A172 (cell line): Measurements from ENCODE around the gene PET100. TPM values are rescaled to one million over a fixed set of nuclear protein-coding genes. Genes with fewer than 3 reads are reported as not detected.

Experiments
- DNase-seq: peaks from one replicate; pipeline ENCODE4 v3.0.0-alpha.2; 2015; ENCODE audit warnings: low spot score
- total RNA-seq: library from RNA; depleted of rRNA; stranded (reverse); fragments of >200 nt; shearing (Covaris generic); gene quantifications from 2 replicates; pipeline ENCODE4 v1.2.3, GENCODE V29; 2014

PET100 gene
- total RNA-seq, 1 experiment from 2014 or later, result 76.6 TPM

GRCh38 chr19:7612282-7613274, 17.0 kb upstream of the PET100 start:
- no peak for DNase-seq

DNA sequence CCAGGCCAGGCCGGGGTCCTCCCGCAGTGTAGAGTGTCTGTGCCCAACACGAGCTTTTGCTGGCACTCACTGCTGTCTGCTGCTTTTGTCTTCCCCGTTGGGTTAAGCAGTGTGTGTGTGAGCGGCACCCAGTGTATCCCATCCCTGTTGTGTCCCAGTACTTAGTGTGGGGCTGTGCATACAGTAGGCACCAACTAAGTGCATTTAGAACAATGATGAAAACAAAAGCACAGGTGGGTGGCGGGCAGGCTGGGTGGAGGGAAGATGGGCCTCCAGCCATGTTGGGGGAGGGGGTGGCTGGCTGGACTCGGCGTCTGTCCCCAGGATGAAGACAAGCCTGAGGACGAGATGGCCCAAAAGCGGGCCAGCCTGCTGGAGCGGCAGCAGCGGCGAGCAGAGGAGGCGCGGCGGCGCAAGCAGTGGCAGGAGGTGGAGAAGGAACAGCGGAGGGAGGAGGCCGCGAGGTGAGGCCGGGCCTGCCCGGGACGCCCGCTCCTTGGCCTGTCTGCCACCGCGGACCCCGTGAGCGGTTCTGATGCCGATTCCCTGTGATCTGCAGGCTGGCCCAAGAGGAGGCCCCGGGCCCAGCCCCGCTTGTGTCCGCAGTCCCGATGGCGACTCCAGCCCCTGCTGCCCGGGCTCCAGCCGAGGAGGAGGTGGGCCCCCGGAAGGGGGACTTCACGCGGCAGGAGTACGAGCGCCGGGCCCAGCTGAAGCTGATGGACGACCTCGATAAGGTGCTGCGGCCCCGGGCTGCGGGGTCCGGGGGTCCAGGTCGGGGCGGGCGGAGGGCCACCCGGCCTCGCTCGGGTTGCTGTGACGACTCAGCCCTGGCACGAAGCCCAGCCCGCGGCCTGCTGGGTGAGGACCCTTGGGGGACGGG, 14.5 kb upstream of the PET100 start:
- no peak for DNase-seq

- no peak for DNase-seq
Observed at GRCh38 chr19:7617172-7617571, 12.4 kb upstream of the PET100 start.

- no peak for DNase-seq
Observed at GRCh38 chr19:7617735-7618134, 11.9 kb upstream of the PET100 start.

DNA sequence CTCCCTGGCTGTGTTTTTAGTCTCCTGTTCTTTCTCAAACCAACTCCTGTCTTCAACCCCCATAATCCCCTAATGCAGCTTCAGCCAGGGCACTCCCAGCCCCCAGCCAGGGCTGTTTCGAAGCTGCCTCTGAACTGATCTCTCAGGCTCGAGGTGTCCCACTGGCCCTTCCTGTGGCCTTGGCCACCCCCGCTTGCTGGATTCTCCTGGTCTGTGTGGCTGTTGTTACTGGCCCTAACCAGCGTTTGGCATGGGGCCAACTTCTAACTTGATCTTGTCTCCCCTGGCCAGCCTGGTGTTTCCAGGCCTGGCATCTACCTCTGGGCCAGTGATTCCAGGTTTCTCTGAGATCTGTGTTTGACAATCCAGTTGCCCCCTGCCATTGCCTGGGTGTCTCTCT, 11.2 kb upstream of the PET100 start:
- DNase-seq, result no peak

DNA sequence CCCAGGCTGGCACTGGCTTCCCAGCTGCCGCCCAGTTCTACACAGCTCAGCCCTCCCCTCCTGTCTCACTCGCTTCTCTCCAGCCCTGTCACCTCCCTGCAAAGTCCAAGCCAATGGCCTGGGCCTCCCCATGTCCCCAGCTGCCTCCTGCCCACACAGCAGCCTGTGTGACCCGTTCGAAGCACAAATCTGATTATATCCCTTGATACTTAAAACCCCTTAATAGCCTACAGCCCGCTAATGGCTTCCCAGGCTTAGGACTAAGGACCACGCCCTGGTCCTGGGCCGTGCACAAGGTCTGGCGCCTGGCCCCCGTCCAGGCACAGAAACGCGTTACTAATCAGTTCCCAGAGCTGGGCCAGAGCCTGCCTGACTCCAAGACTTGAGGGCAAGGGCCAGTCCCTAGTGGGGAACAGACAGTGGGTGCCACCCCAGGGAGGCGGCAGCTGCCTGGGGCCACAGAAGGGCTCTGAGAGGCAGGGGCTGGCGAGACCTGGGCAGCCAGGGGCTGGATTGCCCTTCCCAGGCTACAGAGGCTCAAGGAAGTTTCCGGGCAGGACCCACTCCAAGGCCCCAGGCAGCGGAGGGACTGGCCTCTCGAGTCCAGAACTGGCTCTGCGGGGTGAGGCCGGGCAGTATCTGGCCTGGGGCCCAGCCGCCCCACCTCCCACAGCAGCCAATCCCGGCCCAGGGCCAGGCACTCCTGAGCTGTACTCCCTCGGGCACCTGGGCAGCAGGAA, 10.7 kb upstream of the PET100 start:
- DNase-seq, result no peak

GRCh38 chr19:7619671-7620441, 9.7 kb upstream of the PET100 start:
- no peak for DNase-seq

GRCh38 chr19:7620442-7621412, 8.9 kb upstream of the PET100 start:
- DNase-seq, result no peak

DNA sequence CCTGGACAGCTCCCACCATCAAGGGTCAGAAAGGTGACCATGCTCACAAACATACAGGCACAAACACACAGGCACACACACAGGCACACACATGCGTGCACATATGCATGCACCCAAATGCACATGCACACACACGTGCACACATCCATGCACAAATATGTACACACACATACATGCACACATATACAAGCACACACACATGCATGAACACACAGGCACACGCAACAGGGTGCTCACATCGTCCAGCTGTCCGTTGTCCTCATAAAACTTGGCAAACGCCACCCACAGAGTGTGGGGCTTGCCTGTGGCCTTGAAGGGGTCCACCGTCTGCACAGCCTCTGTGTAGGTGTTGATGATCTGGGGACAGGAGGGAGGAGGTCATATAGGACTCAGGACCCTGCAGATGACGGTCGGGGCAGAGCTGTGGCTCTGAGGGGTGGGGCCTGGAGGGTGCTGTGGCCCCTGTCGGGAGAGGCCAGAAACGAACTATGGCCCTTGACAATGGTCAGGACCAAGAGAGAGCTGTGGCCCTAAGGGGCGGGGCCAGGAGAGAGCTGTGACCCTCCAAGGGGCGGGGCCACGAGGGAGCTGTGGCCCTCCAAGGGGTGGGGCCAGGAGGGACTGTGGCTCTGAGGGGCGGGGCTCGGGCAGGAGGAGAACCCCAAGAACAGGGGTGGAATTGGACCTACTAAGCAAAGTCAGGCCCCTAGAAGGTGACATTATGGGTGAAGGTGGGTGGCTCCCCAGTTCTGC, 6.5 kb upstream of the PET100 start:
- no peak for DNase-seq

GRCh38 chr19:7623725-7624603, 5.6 kb upstream of the PET100 start:
- DNase-seq, result no peak

DNA sequence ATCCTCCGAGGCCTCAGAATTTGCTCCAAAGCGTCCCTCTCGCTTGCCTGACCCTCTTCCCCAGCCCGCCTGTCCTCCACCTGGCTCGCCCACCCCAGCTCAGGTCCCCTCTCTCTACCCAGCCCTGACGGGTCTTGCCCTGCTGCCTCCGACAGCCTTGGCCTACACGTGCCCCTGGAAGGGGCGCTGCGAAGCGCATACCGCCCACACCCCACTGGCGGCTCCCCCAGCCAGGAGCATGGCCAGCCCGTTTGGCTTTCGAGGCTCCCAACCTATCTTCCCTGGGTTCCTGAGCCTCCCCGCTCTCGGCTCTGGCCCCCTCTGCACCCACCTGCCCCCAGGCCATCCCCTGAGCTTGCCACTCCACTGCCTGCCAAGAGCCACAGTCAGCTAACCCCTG, 4.8 kb upstream of the PET100 start:
- no peak for DNase-seq

DNA sequence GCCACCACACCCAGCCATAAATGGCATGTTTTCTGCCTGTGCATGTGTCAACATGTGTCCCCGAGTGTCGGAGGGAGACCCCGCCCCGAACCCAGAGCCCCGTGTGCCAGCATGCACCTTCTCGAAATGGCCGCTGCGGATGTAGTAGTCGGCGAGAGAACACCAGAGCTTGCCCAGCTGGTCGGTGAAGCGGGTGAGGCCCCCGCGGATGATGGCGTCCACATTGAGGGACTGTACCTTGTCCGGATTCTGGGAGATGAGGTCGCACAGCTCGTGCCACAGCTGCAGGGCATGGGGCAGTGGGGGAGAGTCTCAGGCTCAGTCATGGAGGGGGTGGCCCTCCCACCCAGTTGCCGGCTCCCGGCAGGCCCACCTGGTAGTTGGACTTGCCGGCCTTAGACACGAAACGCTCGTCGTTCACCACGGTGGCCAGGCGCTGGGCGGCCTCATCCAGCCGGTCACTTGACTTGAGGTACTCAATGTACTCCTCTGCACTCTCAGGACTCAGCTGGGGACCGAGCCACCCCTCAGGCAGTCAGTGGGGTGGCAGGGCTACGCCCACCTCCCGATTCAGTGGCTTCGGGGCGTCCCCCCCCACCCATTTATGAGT, 3.7 kb upstream of the PET100 start:
- DNase-seq, result no peak

DNA sequence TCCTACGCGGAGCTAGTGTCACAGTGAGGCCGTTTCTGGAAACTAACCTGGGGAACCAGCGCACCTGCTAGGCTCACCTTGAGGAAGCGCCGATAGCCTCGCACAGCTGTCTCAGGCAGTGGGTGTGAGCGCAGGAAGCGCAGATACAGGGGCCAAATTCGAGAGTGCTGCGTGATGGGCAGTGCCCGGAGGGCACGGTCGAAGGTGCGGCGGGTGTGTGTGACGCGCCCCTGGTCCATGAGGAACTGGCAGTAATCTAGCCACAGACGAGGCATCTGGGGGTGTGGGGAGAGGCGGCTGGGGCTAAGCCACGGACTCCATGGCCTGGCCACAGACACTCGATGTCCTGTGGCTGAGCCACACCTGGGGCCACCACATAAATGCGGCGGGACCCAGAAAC, 2.4 kb upstream of the PET100 start:
- DNase-seq, result no peak

GRCh38 chr19:7628589-7629311, 843 bp upstream of the PET100 start:
- no peak for DNase-seq

GRCh38 chr19:7631577-7631976, 2.0 kb downstream of the PET100 start:
- DNase-seq, result no peak

- DNase-seq, result no peak
Observed at GRCh38 chr19:7632340-7633203, 3.0 kb downstream of the PET100 start.
